H1 (cell line): ENCODE results near the gene DYRK1B. TPM values are rescaled to one million over a fixed set of nuclear protein-coding genes. Genes with fewer than 3 reads are reported as not detected.

ENCODE experiments used
- CTCF ChIA-PET: fragments of 300-600 bp; sonication (Branson Sonifier 250); formaldehyde crosslinking; loops from one replicate; lab custom pipeline; 2021; ENCODE audit not compliant: partially characterized antibody; lab: Charles Lee
- POLR2A ChIA-PET: fragments of 300-600 bp; sonication (Branson Sonifier 250); formaldehyde crosslinking; loops from one replicate; lab custom pipeline; 2021; ENCODE audit warnings: inconsistent platforms; ENCODE audit not compliant: partially characterized antibody; lab: Charles Lee
- DNase-seq, 2 experiments: peaks; one replicate each; pipeline versions ENCODE4 v3.0.0 to v3.0.0-alpha.2; 2010 to 2022; ENCODE audit warnings: low spot score in 2 of 2, low read depth in 1 of 2, mixed read lengths in 1 of 2
- FAIRE-seq: peaks from 2 replicates; lab custom pipeline; 2011; peaks lifted over from hg19 to GRCh38; lab: Jason Lieb, UNC
- H2AFZ ChIP-seq: 2 replicates; pipeline ENCODE4 v1.8.1; 2012; ENCODE audit warnings: low read length, inconsistent platforms
- H2AK5ac ChIP-seq: 2 replicates; pipeline ENCODE4 v1.6.1; 2013; ENCODE audit warnings: low read depth, low read length
- H2BK120ac ChIP-seq: replicated peaks from 2 replicates; pipeline ENCODE3; 2013; ENCODE audit warnings: low read depth, low read length, inconsistent platforms
- H2BK12ac ChIP-seq: 2 replicates; pipeline ENCODE4 v1.6.1; 2013; ENCODE audit warnings: low read depth, low read length
- H2BK15ac ChIP-seq: 2 replicates; pipeline ENCODE4 v1.6.1; 2013; ENCODE audit warnings: low read length
- H2BK20ac ChIP-seq: 2 replicates; pipeline ENCODE4 v1.6.1; 2013; ENCODE audit warnings: low read length
- H2BK5ac ChIP-seq: 2 replicates; pipeline ENCODE4 v1.6.1; 2013; ENCODE audit warnings: low read depth, low read length
- H3K14ac ChIP-seq: 2 replicates; pipeline ENCODE4 v1.6.1; 2013; ENCODE audit warnings: inconsistent platforms; ENCODE audit not compliant: insufficient read length
- H3K18ac ChIP-seq: 2 replicates; pipeline ENCODE4 v1.6.1; 2013; ENCODE audit warnings: low read length; ENCODE audit errors: extremely low read depth
- H3K23ac ChIP-seq: 2 replicates; pipeline ENCODE4 v1.6.1; 2013; ENCODE audit warnings: inconsistent platforms; ENCODE audit not compliant: insufficient read length
- H3K23me2 ChIP-seq: 2 replicates; pipeline ENCODE4 v1.6.1; 2013; ENCODE audit warnings: low read depth, low read length
- H3K27ac ChIP-seq: 2 replicates; pipeline ENCODE4 v1.6.1; 2011; ENCODE audit warnings: low read depth, low read length, inconsistent platforms
- H3K27me3 ChIP-seq, 4 experiments: replicated peaks in 1 of 4; 1 replicate in 1 of 4; 2 replicates in 3 of 4; pipeline versions ENCODE4 v1.6.1 to v1.8.1; 2011 to 2013; ENCODE audit warnings: low read length in 3 of 4, mild to moderate bottlenecking in 3 of 4, inconsistent platforms in 2 of 4, mixed read lengths in 2 of 4, moderate library complexity in 1 of 4; ENCODE audit not compliant: control insufficient read depth in 3 of 4, insufficient read depth in 3 of 4; ENCODE audit errors: extremely low read depth in 1 of 4
- H3K36me3 ChIP-seq, 4 experiments: 2 replicates each; pipeline versions ENCODE4 v1.6.1 to v1.8.1; 2011 to 2013; ENCODE audit warnings: mild to moderate bottlenecking in 4 of 4, low read length in 3 of 4, moderate library complexity in 2 of 4, control low read depth in 1 of 4, inconsistent platforms in 1 of 4; ENCODE audit not compliant: insufficient read depth in 4 of 4, control insufficient read depth in 2 of 4
- H3K4ac ChIP-seq: replicated peaks from 2 replicates; pipeline ENCODE3; 2013; ENCODE audit warnings: low read length, low read depth, mixed read lengths, inconsistent platforms; ENCODE audit not compliant: insufficient read length
- H3K4me1 ChIP-seq, 4 experiments: replicated peaks in 1 of 4; 1 replicate in 1 of 4; 2 replicates in 3 of 4; pipeline versions ENCODE4 v1.6.1 to v1.8.1; 2011 to 2013; ENCODE audit warnings: low read length in 3 of 4, inconsistent platforms in 2 of 4, mixed read lengths in 1 of 4; ENCODE audit not compliant: insufficient read depth in 4 of 4, control insufficient read depth in 3 of 4
- H3K4me2 ChIP-seq, 2 experiments: 2 replicates each; pipeline versions ENCODE4 v1.6.1 to v1.8.1; 2011 to 2013; ENCODE audit warnings: low read depth in 2 of 2, low read length in 2 of 2, control low read depth in 1 of 2, inconsistent platforms in 1 of 2, mild to moderate bottlenecking in 1 of 2; ENCODE audit not compliant: insufficient read depth in 1 of 2
- H3K4me3 ChIP-seq, 4 experiments: fragments of 200-600, 300-600 bp in 1 of 4; sonication (generic), shearing (Covaris generic), sonication (Bioruptor Twin) in 1 of 4; 2 replicates each; pipeline versions ENCODE4 v1.5.1 to v1.8.1; 2011 to 2016; ENCODE audit warnings: low read length in 4 of 4, low read depth in 3 of 4, control low read depth in 2 of 4, inconsistent platforms in 2 of 4, mild to moderate bottlenecking in 2 of 4, mixed read lengths in 1 of 4, moderate library complexity in 1 of 4; ENCODE audit not compliant: insufficient read depth in 2 of 4; ENCODE audit errors: extremely low read depth in 1 of 4
- H3K56ac ChIP-seq: replicated peaks from 2 replicates; pipeline ENCODE3; 2013; ENCODE audit warnings: low read depth, mild to moderate bottlenecking, mixed read lengths, low read length, inconsistent platforms; ENCODE audit not compliant: insufficient read length
- H3K79me1 ChIP-seq: 2 replicates; pipeline ENCODE4 v1.6.1; 2013; ENCODE audit warnings: low read depth, low read length, control low read depth
- H3K79me2 ChIP-seq, 2 experiments: 2 replicates each; pipeline versions ENCODE4 v1.6.1 to v1.8.1; 2012 to 2013; ENCODE audit warnings: low read length in 2 of 2, mild to moderate bottlenecking in 2 of 2, inconsistent platforms in 1 of 2; ENCODE audit not compliant: insufficient read depth in 2 of 2, control insufficient read depth in 1 of 2
- H3K9ac ChIP-seq, 4 experiments: replicated peaks in 1 of 4; 1 replicate in 1 of 4; 2 replicates in 3 of 4; pipeline versions ENCODE4 v1.6.1 to v1.8.1; 2011 to 2013; ENCODE audit warnings: low read depth in 3 of 4, low read length in 3 of 4, control low read depth in 2 of 4, mild to moderate bottlenecking in 2 of 4, moderate library complexity in 2 of 4, inconsistent platforms in 1 of 4; ENCODE audit errors: extremely low read depth in 1 of 4
- H3K9me3 ChIP-seq, 2 experiments: 2 replicates each; pipeline versions ENCODE4 v1.6.1 to v1.8.1; 2012 to 2013; ENCODE audit warnings: mild to moderate bottlenecking in 2 of 2, moderate library complexity in 2 of 2, control low read depth in 1 of 2, inconsistent platforms in 1 of 2, low read depth in 1 of 2, low read length in 1 of 2, mixed read lengths in 1 of 2; ENCODE audit not compliant: insufficient read depth in 2 of 2
- H4K20me1 ChIP-seq, 2 experiments: replicated peaks in 1 of 2; 2 replicates each; pipeline versions ENCODE3 to v1.8.1; 2011 to 2013; ENCODE audit warnings: inconsistent platforms in 2 of 2, low read length in 2 of 2, mild to moderate bottlenecking in 1 of 2; ENCODE audit not compliant: insufficient read depth in 2 of 2, control insufficient read depth in 1 of 2
- H4K5ac ChIP-seq: 2 replicates; pipeline ENCODE4 v1.6.1; 2013; ENCODE audit warnings: low read length, low read depth, mixed read lengths, inconsistent platforms; ENCODE audit not compliant: insufficient read length
- H4K8ac ChIP-seq: 2 replicates; pipeline ENCODE4 v1.8.0; 2013; ENCODE audit warnings: mild to moderate bottlenecking, moderate library complexity, low read length, inconsistent platforms; ENCODE audit not compliant: insufficient read depth; ENCODE audit errors: extremely low read depth
- H4K91ac ChIP-seq: replicated peaks from 2 replicates; pipeline ENCODE3; 2013; ENCODE audit warnings: low read length, mixed read lengths, inconsistent platforms; ENCODE audit not compliant: insufficient read length
- ASH2L ChIP-seq: fragments of 200-600, 300-600 bp; sonication (generic); IDR thresholded peaks from one replicate; pipeline ENCODE4 v1.7.1; 2017; ENCODE audit warnings: low read length
- CHD1 ChIP-seq: IDR thresholded peaks from 2 replicates; pipeline ENCODE4 v1.6.1; 2012; ENCODE audit warnings: low read depth, low read length, improper control_type of control experiment
- CHD2 ChIP-seq: IDR thresholded peaks from 2 replicates; pipeline ENCODE4 v1.6.1; 2012; ENCODE audit warnings: low read length, improper control_type of control experiment
- EGR1 ChIP-seq: IDR thresholded peaks from 2 replicates; pipeline ENCODE4 v1.6.1; 2011; ENCODE audit warnings: low read depth, low read length, borderline replicate concordance
- KDM4A ChIP-seq: IDR thresholded peaks from one replicate; pipeline ENCODE4 v1.7.1; 2012; ENCODE audit warnings: low read depth, mild to moderate bottlenecking, moderate library complexity, low read length, inconsistent platforms; ENCODE audit not compliant: severe bottlenecking
- KDM5A ChIP-seq: fragments of 200-600 bp; IDR thresholded peaks from 2 replicates; pipeline ENCODE4 v1.7.1; 2012; ENCODE audit warnings: mild to moderate bottlenecking, low read length, inconsistent platforms, mixed read lengths
- NANOG ChIP-seq: IDR thresholded peaks from 2 replicates; pipeline ENCODE4 v1.6.1; 2011; ENCODE audit warnings: low read length, low read depth, mild to moderate bottlenecking, inconsistent platforms; ENCODE audit not compliant: insufficient read depth, poor library complexity, severe bottlenecking
- POLR2AphosphoS5 ChIP-seq: IDR thresholded peaks from 2 replicates; pipeline ENCODE4 v1.6.1; 2011; ENCODE audit warnings: low read depth, low read length
- SAP30 ChIP-seq: fragments of 300-600 bp; sonication (generic); IDR thresholded peaks from 2 replicates; pipeline ENCODE4 v1.7.1; 2012; ENCODE audit warnings: low read length, moderate library complexity, mild to moderate bottlenecking, inconsistent platforms; ENCODE audit not compliant: insufficient read depth, insufficient replicate concordance
- SIRT6 ChIP-seq: IDR thresholded peaks from one replicate; pipeline ENCODE4 v1.7.1; 2012; ENCODE audit warnings: low read length, inconsistent platforms
- SIX5 ChIP-seq: IDR thresholded peaks from 2 replicates; pipeline ENCODE4 v1.6.1; 2011; ENCODE audit warnings: mild to moderate bottlenecking, low read depth, low read length
- WGBS, 2 experiments: shearing (Covaris generic) in 1 of 2; methylation state at CpG; one replicate each; pipeline versions ENCODE4 v1.1.6 to v1.1.7; 2013 to 2015; ENCODE audit warnings: low lambda C conversion rate in 2 of 2, mixed read lengths in 2 of 2, inconsistent platforms in 1 of 2, low coverage in 1 of 2, missing lambda C conversion rate in 1 of 2; ENCODE audit not compliant: insufficient replicate concordance in 2 of 2, insufficient coverage in 1 of 2, insufficient read length in 1 of 2; ENCODE audit errors: extremely low coverage in 1 of 2, missing lambda C conversion rate in 1 of 2; 5-methylcytosine and 5-hydroxymethylcytosine counted together
- polyA plus RNA-seq, 7 experiments: library from polyadenylated mRNA; depleted of rRNA in 3 of 7; stranded (reverse) in 5 of 7; unstranded in 2 of 7; fragments of >200 nt in 5 of 7; fragments of 200-250 nt in 2 of 7; gene quantifications; 1 replicate in 5 of 7; 2 replicates in 1 of 7; 4 replicates in 1 of 7; pipeline versions ENCODE4 v1.2.1 to v1.2.3, GENCODE V29; 2011 to 2013; ENCODE audit warnings: missing spikeins in 2 of 7, mixed read lengths in 2 of 7
- total RNA-seq: library from RNA; stranded (reverse); fragmentation: NEBNext Ultra II Directional; extraction: Animal tissue kit (Norgen Biotek cat#: 25700); gene quantifications from 2 replicates; pipeline ENCODE4 v1.2.1, GENCODE V29; 2021

DYRK1B gene
- total and polyA plus RNA-seq, 2 of the 8 experiments (the other 6 are each of a cell fraction or from before 2014, with no cell fraction given) = 6.9 to 14.8 TPM

DNA sequence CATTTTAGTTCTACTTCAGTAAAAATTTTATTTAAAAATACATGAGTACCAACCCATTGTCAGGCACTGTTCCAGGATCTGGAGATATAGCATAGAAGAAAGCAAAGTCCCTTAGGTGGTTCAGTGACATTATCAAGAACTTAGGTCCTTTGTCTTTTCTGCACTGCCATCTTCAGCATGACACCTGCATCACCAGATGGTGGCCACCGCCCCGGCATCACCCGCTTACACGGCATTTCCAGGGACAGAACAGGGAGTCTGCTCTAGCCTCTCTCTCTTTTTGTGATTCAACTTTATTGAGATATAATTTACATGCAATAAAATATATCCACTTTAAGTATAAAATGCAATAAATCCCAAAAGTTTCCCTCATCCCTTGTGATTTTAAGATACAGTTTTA, 23.5 kb downstream of the DYRK1B start:
- H3K23me2 ChIP-seq = no peaks in the 10 kb centered on the region; the same call in 1 of the 2 replicates
- no peak overlapping the region for H4K91ac ChIP-seq
- H3K9ac ChIP-seq = no peak overlapping the region
- H2BK20ac ChIP-seq = no peak overlapping the region
- H3K14ac ChIP-seq = no peak overlapping the region
- no peak overlapping the region for H2BK12ac ChIP-seq
- no peak overlapping the region for H2AFZ ChIP-seq
- no peak overlapping the region for H4K5ac ChIP-seq
- no peak overlapping the region for H4K8ac ChIP-seq
- H2BK15ac ChIP-seq = no peak overlapping the region
- H3K56ac ChIP-seq = no peak overlapping the region
- ChIA-PET CTCF (interaction anchor here (1.1 to 10.5 kb wide), 3 partner anchors 9 to 33 kb away, joined by 3 to 75 read pairs (median 12); no protein-coding TSS in a partner anchor), POLR2A (no interaction called here)
- no peak overlapping the region for H2BK5ac ChIP-seq
- no peaks in the 10 kb centered on the region for H3K36me3 ChIP-seq
- H3K79me1 ChIP-seq = no peaks in the 10 kb centered on the region
- H2AK5ac ChIP-seq = no peak overlapping the region
- no peaks in the 10 kb centered on the region for H3K79me2 ChIP-seq
- 0 out of 4 replicates have a peak, but pooled peaks cover 0 to 3% of the 10 kb centered on the region in 2 experiments for H3K9me3 ChIP-seq
- no peak overlapping the region for H3K18ac ChIP-seq
- H3K4me1 ChIP-seq = no peaks in the 10 kb centered on the region
- DNase-seq (no peak), FAIRE-seq (no peak)
- no peak for TF ChIP-seq EGR1
- TF ChIP-seq POLR2AphosphoS5 = no peak
- TF ChIP-seq SAP30 = no peak
- TF ChIP-seq ASH2L = no peak
- no peak for TF ChIP-seq SIRT6
- no peak for TF ChIP-seq NANOG
- TF ChIP-seq SIX5 = no peak
- no peak for TF ChIP-seq KDM5A
- no peak for TF ChIP-seq CHD1
- no peak for TF ChIP-seq CHD2
- no peak for TF ChIP-seq KDM4A
- 92% methylated on average over 4 of the region's 4 CpGs; no CpG with 5 or more reads in 1 of the 2 experiments for WGBS, 2 experiments
- H3K4me2 ChIP-seq = no peak overlapping the region
- H3K23ac ChIP-seq = no peak overlapping the region
- no peak overlapping the region for H2BK120ac ChIP-seq
- H3K27me3 ChIP-seq = no peaks in the 10 kb centered on the region
- no peak overlapping the region for H3K27ac ChIP-seq
- H3K4me3 ChIP-seq = no peak overlapping the region
- no peak overlapping the region for H3K4ac ChIP-seq
- peaks cover 0 to 3% of the 10 kb centered on the region in 2 experiments for H4K20me1 ChIP-seq
